Subcutaneous abdominal adipose tissue (tissue), 5 donors: Measurements from ENCODE around the gene ATP6V1B1.
A peak's percentile ranks its signal among the peaks of the same experiment; 100 is the strongest.

Experiments used
- H3K27ac ChIP-seq: one replicate; pipeline ENCODE4 v1.7.0; 2013; ENCODE audit warnings: low read depth, mild to moderate bottlenecking, inconsistent platforms, low read length, moderate library complexity
- H3K27me3 ChIP-seq, 5 donors: one replicate each; pipeline ENCODE4 v1.7.0; 2013; ENCODE audit warnings: low read length in 5 of 5, inconsistent platforms in 1 of 5; ENCODE audit not compliant: control insufficient read depth in 5 of 5, insufficient read depth in 4 of 5
- H3K36me3 ChIP-seq, 5 donors: one replicate each; pipeline ENCODE4 v1.7.0; 2013; ENCODE audit warnings: low read length in 5 of 5; ENCODE audit not compliant: control insufficient read depth in 5 of 5, insufficient read depth in 5 of 5
- H3K4me1 ChIP-seq, 5 donors: one replicate each; pipeline ENCODE4 v1.7.0; 2013; ENCODE audit warnings: low read length in 5 of 5, mild to moderate bottlenecking in 3 of 5, moderate library complexity in 1 of 5; ENCODE audit not compliant: control insufficient read depth in 5 of 5, insufficient read depth in 5 of 5
- H3K4me3 ChIP-seq, 5 donors: one replicate each; pipeline ENCODE4 v1.7.0; 2013; ENCODE audit warnings: low read length in 5 of 5, low read depth in 1 of 5
- H3K9ac ChIP-seq, 5 donors: one replicate each; pipeline ENCODE4 v1.7.0; 2013; ENCODE audit warnings: low read length in 5 of 5, mild to moderate bottlenecking in 4 of 5, moderate library complexity in 3 of 5
- H3K9me3 ChIP-seq, 5 donors: one replicate each; pipeline ENCODE4 v1.7.0; 2013; ENCODE audit warnings: low read length in 5 of 5; ENCODE audit not compliant: control insufficient read depth in 5 of 5
- donor health status: healthy.
- donor health status: healthy.
- donor health status: healthy.
- donor health status: healthy.
- donor health status: healthy.

The ATP6V1B1 gene

GRCh38 chr2:70942396-70943204 lies 6.9 kb downstream of the ATP6V1B1 start:
- peaks cover 0 to 11% (median 8%) of the 10 kb centered on the region in 5 donors for H3K27me3 ChIP-seq
- H3K27ac ChIP-seq = no peak overlapping the region
- H3K4me1 ChIP-seq = peaks cover 0 to 11% (median 3%) of the 10 kb centered on the region in 5 donors
- H3K4me3 ChIP-seq = no peak overlapping the region
- H3K9me3 ChIP-seq = no peaks in the 10 kb centered on the region
- H3K9ac ChIP-seq = no peak overlapping the region
- H3K36me3 ChIP-seq = no peaks in the 10 kb centered on the region

- Histone ChIP-seq H3K36me3 (no peaks in the 10 kb centered on the region), H3K27ac (no peak overlapping the region), H3K4me1 (peaks cover 2 to 16% (median 8%) of the 10 kb centered on the region in 5 donors), H3K27me3 (peaks cover 0 to 9% (median 5%) of the 10 kb centered on the region in 5 donors), H3K4me3 (no peak overlapping the region), H3K9me3 (no peaks in the 10 kb centered on the region), H3K9ac (no peak overlapping the region)
Measured at GRCh38 chr2:70943205-70943871, 7.6 kb downstream of the ATP6V1B1 start.

GRCh38 chr2:70944111-70944690 lies 8.5 kb downstream of the ATP6V1B1 start:
- Histone ChIP-seq H3K9me3 (no peaks in the 10 kb centered on the region), H3K27ac (no peak overlapping the region), H3K9ac (no peak overlapping the region), H3K4me1 (peaks cover 2 to 16% (median 10%) of the 10 kb centered on the region in 5 donors), H3K27me3 (peaks cover 0 to 9% (median 0%) of the 10 kb centered on the region in 5 donors), H3K4me3 (no peak overlapping the region), H3K36me3 (no peaks in the 10 kb centered on the region)

- Histone ChIP-seq H3K27me3 (peaks cover 0 to 6% (median 0%) of the 10 kb centered on the region in 5 donors), H3K4me1 (peaks cover 2 to 16% (median 10%) of the 10 kb centered on the region in 5 donors), H3K27ac (no peak overlapping the region), H3K9ac (no peak overlapping the region), H3K36me3 (no peaks in the 10 kb centered on the region), H3K9me3 (no peaks in the 10 kb centered on the region), H3K4me3 (no peak overlapping the region)
Measured at GRCh38 chr2:70946832-70947442, 11.2 kb downstream of the ATP6V1B1 start.

- no peak overlapping the region for H3K27ac ChIP-seq
- peak overlapping the region in 3 of 5 donors; percentile 3 to 76 (median 58) for H3K9ac ChIP-seq
- H3K27me3 ChIP-seq = peaks cover 0 to 6% (median 0%) of the 10 kb centered on the region in 5 donors
- no peaks in the 10 kb centered on the region for H3K9me3 ChIP-seq
- peak overlapping the region in 2 of 5 donors; percentile 61 for H3K4me3 ChIP-seq
- no peaks in the 10 kb centered on the region for H3K36me3 ChIP-seq
- peaks cover 2 to 16% (median 10%) of the 10 kb centered on the region in 5 donors for H3K4me1 ChIP-seq
Measured at GRCh38 chr2:70947556-70948184, 12.0 kb downstream of the ATP6V1B1 start.

- no peaks in the 10 kb centered on the region for H3K9me3 ChIP-seq
- peaks cover 2 to 16% (median 10%) of the 10 kb centered on the region in 5 donors for H3K4me1 ChIP-seq
- peak overlapping the region; percentile 3 to 76 (median 47) for H3K9ac ChIP-seq
- peaks cover 0 to 5% (median 0%) of the 10 kb centered on the region in 5 donors for H3K27me3 ChIP-seq
- H3K4me3 ChIP-seq = peak overlapping the region; percentile 42 to 61 (median 57)
- H3K36me3 ChIP-seq = no peaks in the 10 kb centered on the region
- no peak overlapping the region for H3K27ac ChIP-seq
Measured at GRCh38 chr2:70948337-70949003, 12.8 kb downstream of the ATP6V1B1 start.

- H3K4me1 ChIP-seq = peaks cover 2 to 16% (median 10%) of the 10 kb centered on the region in 5 donors
- H3K9ac ChIP-seq = no peak overlapping the region
- H3K36me3 ChIP-seq = no peaks in the 10 kb centered on the region
- H3K4me3 ChIP-seq = no peak overlapping the region
- no peak overlapping the region for H3K27ac ChIP-seq
- no peaks in the 10 kb centered on the region for H3K9me3 ChIP-seq
- peaks cover 0 to 3% (median 0%) of the 10 kb centered on the region in 5 donors for H3K27me3 ChIP-seq
Measured at GRCh38 chr2:70949086-70949485, 13.4 kb downstream of the ATP6V1B1 start.

- Histone ChIP-seq H3K9me3 (no peaks in the 10 kb centered on the region), H3K4me1 (peaks cover 0 to 2% (median 0%) of the 10 kb centered on the region in 5 donors), H3K4me3 (no peak overlapping the region), H3K27ac (no peak overlapping the region), H3K27me3 (peaks cover 0 to 11% (median 0%) of the 10 kb centered on the region in 5 donors), H3K9ac (no peak overlapping the region), H3K36me3 (no peaks in the 10 kb centered on the region)
Measured at GRCh38 chr2:70954886-70955285, 19.2 kb downstream of the ATP6V1B1 start.

GRCh38 chr2:70956141-70956540 lies 20.4 kb downstream of the ATP6V1B1 start:
- Histone ChIP-seq H3K9ac (no peak overlapping the region), H3K27ac (no peak overlapping the region), H3K4me3 (no peak overlapping the region), H3K27me3 (peaks cover 0 to 11% (median 0%) of the 10 kb centered on the region in 5 donors), H3K4me1 (peaks cover 0 to 14% (median 9%) of the 10 kb centered on the region in 5 donors), H3K9me3 (no peaks in the 10 kb centered on the region), H3K36me3 (no peaks in the 10 kb centered on the region)
